GM06990 (cell line): Measurements from ENCODE around the gene ARID3A.

Experiments
- DNase-seq: peaks from one replicate; pipeline ENCODE4 v3.0.0-alpha.2; 2011; ENCODE audit not compliant: insufficient read length; ENCODE audit errors: extremely low read depth
- H3K27me3 ChIP-seq: replicated peaks from 2 replicates; pipeline ENCODE4 v1.6.0; 2011; ENCODE audit warnings: low read length; ENCODE audit not compliant: control insufficient read depth, insufficient read depth
- H3K36me3 ChIP-seq: 2 replicates; pipeline ENCODE4 v1.5.1; 2011; ENCODE audit warnings: low read length; ENCODE audit not compliant: control insufficient read depth, insufficient read depth
- H3K4me3 ChIP-seq: replicated peaks from 2 replicates; pipeline ENCODE4 v1.5.1; 2011; ENCODE audit warnings: low read depth, mild to moderate bottlenecking, control low read depth, low read length
- CTCF ChIP-seq: IDR thresholded peaks from 2 replicates; pipeline ENCODE4 v1.5.1; 2011; ENCODE audit warnings: low read length, control low read depth, mild to moderate bottlenecking, inconsistent platforms; ENCODE audit not compliant: insufficient read depth, poor library complexity, severe bottlenecking

ARID3A gene

GRCh38 chr19:964116-964520 lies 38.3 kb downstream of the ARID3A start:
- Histone ChIP-seq H3K4me3 (no peak overlapping the region), H3K36me3 (peaks cover 58% of the 10 kb centered on the region), H3K27me3 (no peaks in the 10 kb centered on the region)
- no peak for TF ChIP-seq CTCF
- DNase-seq: no peak

GRCh38 chr19:964761-965694 lies 39.2 kb downstream of the ARID3A start:
- Histone ChIP-seq H3K36me3 (peaks cover 54% of the 10 kb centered on the region), H3K27me3 (no peaks in the 10 kb centered on the region)
- no peak for DNase-seq

GRCh38 chr19:966485-967088 lies 40.8 kb downstream of the ARID3A start:
- DNase-seq: no peak
- no peak for TF ChIP-seq CTCF
- H3K27me3 ChIP-seq: no peaks in the 10 kb centered on the region
- peaks cover 49% of the 10 kb centered on the region for H3K36me3 ChIP-seq
- H3K4me3 ChIP-seq: no peak overlapping the region

More at GRCh38 chr19:964761-965694, 39.2 kb downstream of the ARID3A start:
- H3K4me3 ChIP-seq: no peak overlapping the region
- TF ChIP-seq CTCF: no peak

GRCh38 chr19:970695-971094 lies 44.9 kb downstream of the ARID3A start:
- Histone ChIP-seq H3K36me3 (peaks cover 28% of the 10 kb centered on the region), H3K27me3 (no peaks in the 10 kb centered on the region), H3K4me3 (no peak overlapping the region)
- no peak for DNase-seq
- TF ChIP-seq CTCF: peak; percentile 60

- peaks cover 23% of the 10 kb centered on the region for H3K36me3 ChIP-seq
- no peak for TF ChIP-seq CTCF
- no peaks in the 10 kb centered on the region for H3K27me3 ChIP-seq
- H3K4me3 ChIP-seq: no peak overlapping the region
- DNase-seq: no peak
Observed at GRCh38 chr19:971795-972194, 46.0 kb downstream of the ARID3A start.
